NCI-H1417 treated with DMSO at 0.1 percent for 48 hours (cell line): Measurements from ENCODE around the gene EGFL8.
"Not testable (repeated sequence)": the region's sequence is repeated elsewhere in the genome, so short reads cannot be mapped to it uniquely, and the experiment has no call there.

Source experiments
- DNase-seq: peaks from one replicate; lab custom pipeline; 2025; lab: John Stamatoyannopoulos, UW

EGFL8 gene

DNA sequence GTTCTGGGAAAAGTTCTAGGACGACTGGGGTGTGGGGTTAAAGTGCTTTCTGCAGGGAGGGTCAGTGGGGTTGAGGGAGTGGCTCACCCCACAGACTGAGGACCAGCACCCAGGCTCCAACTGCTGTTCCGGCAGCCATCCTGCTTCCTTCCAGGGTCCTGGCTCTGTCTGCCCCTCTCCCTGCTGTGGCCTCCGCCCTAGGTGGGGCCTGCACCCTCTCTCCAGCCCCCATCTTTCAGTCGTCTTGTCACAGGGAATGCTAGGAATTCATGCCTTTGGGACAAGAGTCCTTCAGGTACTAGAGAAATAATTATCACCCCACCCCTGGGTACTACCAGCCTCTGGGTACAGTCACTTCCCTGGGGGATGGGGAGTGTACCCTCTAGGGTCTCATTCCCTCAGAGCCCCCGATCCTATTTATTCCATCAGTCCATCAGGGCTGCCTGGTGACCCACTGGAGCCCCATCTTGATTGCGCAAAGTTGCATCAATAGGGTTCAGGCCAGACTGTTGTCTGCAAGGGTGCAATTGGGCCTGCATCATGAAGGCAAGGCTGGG lies 19.8 kb downstream of the EGFL8 start, which contains the start of gene AGER:
TSS of gene AGER (minus strand) at position 170 of the 557 bp plus-strand sequence. CDS start at position 139, 31 bp downstream.
- DNase-seq = no peak

DNA sequence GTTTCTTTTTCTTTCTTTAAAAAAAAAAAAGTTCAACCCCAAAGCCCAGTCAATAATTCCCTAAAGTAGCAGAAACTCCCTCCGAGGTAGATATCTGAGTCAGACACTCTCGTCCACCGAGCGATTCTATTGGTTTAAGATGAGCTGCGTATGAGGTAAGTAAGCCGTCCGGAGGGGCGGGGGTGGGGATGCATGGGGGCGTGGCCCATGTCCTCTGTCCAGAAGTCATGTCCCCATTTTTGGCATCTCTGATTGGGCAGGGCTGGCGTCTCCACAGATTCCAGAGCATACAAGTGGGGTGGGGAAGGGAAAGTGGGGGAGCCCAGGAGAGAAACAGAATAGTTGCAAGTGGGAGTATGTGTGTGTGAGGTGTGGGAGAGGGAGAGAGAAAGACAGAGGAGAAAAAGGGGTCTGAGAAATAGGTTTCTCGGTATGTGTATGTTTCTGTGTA lies 21.3 kb downstream of the EGFL8 start:
- not testable (repeated sequence) for DNase-seq

DNA sequence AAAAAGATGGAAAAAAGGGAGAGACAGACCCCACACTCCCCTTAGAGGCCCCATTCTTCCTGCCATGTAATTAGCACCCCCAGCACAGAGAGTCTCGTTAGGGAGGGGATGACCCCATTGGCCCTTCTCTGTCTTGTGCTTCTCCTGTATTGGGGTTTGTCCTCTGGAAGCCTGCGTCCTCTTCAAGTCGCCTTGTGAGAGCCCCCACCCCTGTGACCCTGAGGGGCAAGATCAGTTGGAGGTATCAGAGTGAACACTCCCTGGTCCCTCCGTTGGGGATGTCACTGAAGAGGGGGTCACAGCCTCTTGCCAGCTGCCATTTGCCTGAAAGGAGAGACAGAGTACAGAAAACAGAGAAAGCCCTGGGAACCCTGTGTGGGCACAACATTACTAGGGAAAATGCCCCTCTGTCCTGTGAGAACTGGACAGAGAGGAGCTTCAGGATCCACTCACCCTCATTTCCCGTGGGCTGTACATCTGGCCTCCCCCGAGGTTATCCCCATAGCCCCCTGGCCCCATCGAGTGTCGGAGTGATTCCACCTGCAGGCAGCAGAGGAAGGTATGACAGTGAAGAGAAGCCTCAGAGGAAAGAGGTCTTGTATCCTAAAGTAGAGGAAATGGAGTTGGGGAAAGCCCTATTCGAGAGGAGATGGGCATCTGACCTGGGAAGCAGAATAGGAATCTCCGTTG lies 21.9 kb downstream of the EGFL8 start:
- DNase-seq = not testable (repeated sequence)

DNA sequence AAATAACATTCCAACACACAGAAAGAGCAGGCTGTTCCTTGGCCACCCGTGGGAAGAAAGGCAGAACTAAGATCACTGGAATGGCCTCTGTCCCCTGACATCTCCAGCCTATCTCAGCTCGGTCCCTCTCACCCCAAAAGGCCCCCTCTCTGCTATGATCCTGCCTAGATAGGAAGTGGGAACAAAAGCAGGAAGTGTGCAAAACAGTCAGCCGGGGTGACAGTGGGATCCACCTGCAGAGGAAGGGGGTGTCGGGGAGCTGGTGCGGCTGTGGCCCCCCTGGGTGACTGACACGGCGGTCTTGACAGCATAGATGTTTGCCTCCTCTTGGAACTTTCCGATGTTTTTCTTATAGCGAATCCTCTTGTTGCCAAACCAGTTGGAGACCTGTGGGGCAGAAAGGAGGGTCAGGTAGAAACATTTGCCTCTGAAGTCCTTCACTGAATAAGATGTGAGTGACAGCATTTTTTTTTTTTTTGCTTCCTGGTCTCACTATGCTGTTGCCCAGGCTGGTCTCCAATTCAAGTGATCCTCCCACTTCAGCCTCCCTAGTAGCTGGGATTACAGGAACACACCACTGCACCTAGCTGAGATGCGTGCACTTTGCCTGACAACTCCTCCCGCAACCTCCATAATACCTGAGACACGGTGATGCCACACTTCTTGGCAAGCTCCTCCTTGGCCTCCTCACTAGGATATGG lies 22.8 kb downstream of the EGFL8 start:
- DNase-seq = no peak

DNA sequence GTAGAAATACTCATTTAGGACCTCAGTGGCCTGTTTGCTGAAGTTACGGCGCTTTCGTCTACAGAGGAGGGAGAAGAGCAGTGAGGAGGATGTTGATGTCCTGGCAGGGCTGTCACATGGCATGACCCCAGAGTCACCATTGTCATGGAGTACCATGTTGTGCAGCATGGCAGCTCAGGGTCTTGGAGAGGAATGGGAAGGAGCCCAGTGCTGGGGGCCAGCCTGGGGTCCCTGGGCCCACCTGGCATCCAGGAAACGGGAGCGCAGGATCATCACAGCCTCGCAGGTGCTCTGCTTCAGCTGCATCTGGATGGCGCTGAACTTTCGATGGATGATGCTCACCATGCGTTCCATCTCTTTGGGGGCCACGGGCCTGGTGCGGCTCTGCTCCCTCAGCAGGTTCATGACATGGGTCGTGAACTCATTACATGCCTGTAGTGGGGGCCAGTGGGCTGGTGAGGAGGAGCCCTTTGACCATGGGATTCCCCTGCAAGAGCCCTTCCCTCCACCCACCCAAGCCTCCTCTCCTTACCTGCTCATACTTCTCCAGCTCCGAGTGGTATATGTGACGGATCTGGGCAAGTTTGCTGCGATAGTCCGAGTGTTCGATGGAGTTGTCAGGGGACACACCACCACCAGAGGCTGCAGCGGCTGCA lies 23.5 kb downstream of the EGFL8 start:
- not testable (repeated sequence) for DNase-seq

DNA sequence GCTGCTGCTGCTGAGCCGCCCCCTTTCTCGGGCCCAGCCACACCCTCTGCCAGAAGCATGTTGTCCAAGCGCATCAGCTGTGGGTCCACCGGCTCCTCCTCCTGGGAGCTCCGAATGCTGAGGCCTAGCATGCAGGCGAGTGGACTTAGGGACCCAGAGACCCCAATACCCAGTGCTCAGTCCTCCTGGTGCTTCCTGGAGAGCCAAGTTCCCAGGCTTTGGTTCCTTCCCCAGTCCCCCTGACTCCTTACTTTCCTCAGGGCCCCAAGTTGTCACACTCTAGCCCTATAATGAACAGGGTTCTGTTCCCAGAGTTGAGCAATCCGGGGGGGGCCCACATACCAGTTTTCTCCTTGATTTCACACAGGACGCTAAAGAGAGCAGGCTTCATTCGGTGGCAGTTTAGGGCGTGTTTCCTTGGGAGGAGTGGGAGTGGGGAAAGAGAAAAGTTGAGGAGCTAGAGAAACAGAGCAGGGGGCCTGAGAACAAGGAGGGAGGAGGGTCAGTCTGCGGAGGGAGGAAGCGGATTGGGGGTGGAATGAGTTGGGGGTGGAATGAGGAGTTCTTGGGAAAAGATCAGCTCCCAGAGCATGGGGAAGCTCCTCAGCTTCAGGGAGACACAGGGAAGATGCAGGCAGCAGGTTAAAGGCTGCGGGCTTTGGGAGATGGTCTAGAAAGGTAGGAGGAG lies 24.1 kb downstream of the EGFL8 start:
- no peak for DNase-seq

DNA sequence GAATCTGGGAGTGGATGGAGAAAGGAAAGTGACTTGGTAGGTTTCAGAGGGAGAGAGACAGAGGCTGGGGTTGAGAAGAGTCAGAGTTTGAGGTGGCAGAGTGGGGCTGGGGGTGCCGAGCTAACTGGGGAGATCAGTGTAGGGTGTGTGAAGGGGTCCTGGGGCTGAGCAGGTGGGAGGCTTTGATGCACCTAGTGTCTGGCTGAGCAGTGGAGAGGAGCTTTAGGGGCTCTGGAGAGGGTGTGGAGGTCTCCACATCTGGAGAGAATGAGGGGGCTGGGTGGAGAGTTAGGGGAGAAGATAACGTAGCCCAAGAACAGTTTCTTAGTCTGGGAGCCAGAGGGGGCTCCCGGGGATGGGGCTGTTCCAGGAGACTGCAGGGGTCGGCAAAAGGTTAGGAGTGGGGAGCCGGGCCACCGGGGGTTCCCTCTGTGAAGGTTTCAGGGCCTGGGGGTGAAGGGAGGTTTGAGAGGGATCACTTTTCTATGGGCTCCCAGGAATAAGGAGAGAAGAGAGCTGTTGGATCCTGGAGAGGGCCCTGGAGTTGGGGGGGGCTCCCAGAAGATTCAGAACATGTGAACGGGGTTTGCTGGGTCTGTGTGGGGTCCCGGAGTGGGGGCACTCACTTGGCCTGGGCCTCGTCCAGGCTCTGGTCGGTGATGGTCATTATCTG lies 24.8 kb downstream of the EGFL8 start:
- no peak for DNase-seq

DNA sequence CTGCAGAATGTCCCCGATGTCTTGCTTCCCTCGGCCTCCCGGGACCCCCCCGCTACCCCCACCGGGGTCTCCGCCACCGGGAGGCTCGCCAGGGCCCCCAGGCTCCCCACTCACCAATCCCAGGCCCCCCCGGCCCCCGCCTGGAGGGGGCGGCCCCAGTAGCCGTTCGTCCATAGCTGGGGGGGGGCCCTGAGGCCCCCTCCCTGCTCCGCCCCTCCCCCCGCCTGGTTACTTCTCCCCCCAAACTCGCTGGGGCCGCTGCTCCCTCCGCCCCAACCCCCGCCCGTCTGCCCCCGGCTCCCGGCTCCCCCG lies 25.3 kb downstream of the EGFL8 start:
- DNase-seq = no peak

DNA sequence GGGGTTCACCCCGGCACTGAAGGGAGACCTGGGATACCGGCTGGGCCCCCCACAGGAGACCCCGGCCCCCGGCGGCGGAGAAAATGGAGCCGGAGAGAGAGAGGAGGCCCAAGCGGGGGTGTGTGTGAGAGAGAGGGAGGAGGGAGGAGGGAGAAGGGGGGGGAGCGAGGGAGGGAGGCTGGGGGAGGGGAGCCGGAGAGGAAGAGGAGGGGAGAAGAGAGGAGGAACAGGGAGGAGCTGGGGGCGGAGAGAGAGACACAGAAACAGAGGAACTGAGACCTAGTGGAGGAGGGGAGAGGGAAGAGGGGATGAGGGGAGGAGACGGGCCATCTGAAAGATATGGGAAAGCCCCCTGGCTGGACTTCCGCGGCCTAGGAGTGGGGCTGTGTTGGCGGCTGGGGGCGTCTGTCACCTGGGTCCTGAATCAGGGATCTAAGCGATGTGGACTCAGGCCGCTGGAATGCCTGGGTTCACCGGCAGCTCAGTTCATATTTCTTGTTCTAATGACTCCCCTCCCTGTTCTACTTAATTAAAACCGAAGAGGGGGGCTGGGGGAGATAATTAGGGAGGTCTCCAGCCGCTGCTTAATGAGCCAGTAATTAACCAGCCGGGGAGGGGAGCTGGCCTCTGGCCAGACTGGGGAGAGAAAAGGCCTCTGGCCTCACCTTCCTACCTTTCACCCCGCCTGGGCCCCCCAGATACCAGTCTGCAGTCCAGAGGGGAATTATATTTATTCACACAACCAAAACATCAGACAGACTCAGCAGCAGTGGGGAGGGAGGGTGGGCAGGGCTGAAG lies 25.9 kb downstream of the EGFL8 start, which contains the start of gene PBX2:
TSS of gene PBX2 (minus strand) at position 149 of the 798 bp plus-strand sequence. CDS start 287 bp downstream, outside the sequence.
- peak; percentile 53 for DNase-seq

DNA sequence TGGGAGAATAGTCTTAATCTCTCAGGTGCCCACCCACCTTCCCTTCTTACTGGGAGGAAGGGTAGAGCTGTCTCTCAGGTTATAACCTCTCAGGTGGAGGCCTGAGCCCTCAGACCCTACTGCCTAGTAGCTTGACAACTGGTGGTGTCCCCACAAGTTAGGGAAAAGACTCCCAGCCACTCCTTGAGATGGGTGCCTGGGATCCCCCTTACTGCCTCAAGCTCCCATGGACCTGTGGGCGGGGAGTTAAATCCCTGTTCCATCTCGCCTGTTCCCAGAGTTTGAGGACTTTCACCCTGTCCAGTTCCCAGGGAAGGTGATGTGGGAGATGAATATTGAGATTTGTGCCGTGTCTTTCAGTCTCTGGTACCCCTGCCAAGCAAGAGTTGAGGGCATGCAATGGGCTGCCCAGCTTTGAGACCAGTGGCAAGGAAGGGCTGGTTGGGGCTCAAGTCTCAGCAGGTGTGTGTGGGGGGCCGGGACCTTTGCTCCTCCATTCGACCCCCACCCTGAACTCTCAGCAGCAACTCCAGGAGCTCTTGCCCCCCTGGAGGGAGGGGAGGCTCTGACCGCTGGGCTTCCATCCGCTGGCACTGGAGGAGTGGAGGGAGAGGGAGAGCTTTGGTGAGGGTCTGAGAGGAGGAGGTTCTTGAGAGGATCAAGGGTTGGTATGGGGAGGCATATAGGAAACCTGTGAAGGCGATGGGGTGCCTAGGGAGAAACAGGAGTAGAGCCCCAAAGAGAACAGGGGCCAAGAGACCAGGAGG lies 26.7 kb downstream of the EGFL8 start:
- DNase-seq = no peak

DNA sequence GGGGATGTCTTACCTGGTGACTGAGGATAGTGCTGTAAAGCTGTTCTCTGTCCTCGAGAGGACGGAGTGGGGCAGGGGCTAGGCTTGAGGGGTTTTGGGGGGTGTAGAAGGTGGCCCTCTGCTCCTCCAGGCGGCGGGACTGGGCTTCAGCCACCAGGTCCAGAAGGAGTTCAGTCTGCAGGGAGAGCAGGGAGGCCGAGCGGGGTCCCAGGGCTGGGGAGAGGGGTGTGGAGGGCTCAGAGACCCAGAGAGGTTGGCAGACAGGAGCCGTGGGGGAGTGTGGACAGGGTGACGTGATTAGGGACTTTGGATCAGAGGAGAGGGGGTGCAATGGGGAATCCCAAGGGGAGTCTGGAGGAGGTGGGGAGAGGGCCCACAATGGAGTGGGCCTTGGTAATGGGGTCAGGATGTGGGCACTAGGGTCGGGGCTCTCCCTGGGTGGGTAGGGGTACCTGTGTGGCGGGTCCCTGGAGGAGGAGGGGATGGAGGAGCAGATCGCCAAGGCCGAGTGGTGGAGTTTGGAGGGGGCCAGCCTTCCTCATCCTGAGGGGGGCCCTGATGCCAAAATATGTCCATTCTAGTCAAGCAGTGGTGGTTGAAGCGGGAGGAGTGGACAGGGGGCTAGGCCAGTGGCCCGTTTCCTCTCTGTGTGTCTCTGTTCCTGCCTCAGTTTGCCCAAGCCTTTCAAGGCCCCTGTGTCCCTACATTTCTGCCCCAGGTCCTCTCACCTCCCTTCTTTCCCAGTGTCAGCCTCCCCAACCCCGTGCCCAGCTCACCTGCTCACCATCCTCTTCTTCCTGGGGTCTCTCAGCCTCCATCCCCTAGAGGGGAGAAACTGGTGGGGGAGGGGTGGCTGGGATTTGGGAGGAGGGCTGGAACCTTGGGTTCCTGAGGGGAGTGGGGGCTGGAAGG lies 27.6 kb downstream of the EGFL8 start:
- no peak for DNase-seq

DNA sequence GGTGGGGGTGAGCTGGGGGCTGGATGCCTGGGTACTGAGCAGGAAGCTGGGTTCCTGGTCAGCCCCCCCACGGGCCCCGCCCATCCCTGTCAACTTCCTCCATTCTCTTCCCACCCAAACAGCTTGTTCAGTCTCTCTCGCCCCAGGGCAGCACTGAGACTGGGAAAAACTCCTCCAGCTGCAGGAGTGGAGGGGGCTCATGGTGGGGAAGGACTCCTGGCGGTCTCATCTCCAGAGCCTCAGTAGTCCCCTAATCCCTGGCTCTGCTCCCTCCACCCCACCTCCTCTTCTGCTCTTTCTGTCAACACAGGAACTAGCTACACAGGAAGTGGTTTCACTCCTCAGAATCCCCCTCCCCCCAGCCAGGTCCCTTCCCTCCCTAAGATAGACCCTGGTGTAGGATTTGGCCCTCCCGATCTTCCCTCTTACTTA lies 28.2 kb downstream of the EGFL8 start, which contains the start of gene GPSM3:
TSS of gene GPSM3 (minus strand) at position 36 of the 432 bp plus-strand sequence. CDS start 130 bp downstream, outside the sequence.
- DNase-seq = no peak

DNA sequence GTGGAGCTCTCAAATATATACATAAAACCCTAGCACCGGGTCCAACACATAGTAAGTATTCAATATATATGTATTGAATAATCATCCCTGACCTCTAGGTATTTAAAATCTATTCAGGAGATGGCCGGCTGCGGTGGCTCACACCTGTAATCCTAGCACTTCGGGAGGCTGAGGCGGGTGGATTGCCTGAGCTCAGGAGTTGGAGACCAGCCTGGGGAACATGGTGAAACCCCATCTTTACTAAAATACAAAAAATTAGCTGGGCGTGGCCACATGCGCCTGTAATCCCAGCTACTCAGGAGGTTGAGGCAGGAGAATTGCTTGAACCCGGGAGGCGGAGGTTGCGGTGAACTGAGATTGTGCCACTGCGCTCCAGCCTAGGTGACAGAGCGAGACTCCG lies 28.7 kb downstream of the EGFL8 start:
- DNase-seq = not testable (repeated sequence)

DNA sequence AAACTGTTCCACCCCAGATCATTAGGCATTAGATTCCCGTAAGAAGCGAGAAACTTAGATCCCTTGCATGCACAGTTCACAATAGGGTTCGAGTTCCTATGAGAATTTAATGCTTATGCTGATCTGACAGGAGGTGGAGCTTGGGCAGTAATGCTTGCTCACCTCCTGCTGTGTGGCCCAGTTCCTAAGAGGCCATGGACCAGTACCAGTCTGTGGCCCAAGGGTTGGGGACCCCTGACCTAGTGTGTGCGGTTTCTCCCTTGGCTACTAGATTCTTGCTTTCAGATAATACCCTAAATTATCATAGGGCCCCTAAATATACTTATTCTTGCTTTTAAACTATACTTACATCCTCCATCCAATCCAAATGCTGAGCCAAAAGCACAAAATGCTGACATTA lies 30.0 kb downstream of the EGFL8 start:
- no peak for DNase-seq

DNA sequence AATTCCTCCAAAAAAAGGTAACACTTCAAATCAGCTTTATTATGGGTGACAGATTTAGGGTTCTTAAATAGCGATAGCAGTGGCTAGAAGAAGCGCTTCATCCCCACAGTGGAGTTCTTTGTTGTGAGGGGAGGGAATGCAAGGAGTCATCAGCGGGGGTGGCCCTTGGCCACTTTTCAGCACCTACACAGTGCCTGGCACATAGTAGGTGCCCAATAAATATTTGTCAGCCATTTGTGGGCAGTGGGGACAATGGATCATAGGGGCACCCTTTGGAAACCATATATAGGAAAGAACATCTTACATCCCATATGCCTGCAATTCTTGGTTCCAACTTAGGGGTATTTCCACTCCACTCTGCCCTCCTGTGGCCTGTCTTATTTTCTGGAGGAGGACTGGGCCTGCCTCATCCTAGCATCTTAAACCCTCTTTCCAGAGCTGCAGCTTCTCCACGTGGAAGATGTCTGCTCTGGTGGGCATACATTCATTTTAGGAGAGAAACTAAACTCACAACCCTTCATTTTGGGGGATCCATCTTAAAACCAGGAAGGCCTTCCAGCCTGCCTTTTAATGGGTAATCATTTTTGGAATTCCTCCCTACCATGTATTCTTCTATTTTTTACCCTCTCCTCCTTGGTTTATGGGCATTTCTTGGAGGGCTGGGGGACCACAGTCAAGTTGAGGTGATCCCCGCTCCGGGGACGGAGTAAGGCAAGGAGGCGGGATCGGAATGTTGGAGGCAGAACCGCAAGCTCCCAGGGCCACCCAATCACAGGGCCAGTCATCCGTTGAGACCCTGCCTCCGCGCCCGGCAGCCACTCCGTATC lies 30.6 kb downstream of the EGFL8 start:
- no peak for DNase-seq

DNA sequence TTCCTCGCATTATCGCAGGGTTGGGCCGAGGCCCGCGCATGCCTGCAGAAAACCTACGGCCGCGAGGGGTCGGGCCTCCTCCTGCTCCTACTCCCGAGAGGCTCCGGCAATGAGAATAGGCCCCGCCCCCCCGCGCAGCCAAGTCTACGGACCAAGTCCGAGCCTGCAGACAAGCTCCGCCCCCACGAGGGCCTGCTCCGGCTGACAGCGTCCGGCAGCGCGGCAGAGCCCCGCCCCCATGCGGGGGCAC lies 31.2 kb downstream of the EGFL8 start:
- peak; percentile 82 for DNase-seq

DNA sequence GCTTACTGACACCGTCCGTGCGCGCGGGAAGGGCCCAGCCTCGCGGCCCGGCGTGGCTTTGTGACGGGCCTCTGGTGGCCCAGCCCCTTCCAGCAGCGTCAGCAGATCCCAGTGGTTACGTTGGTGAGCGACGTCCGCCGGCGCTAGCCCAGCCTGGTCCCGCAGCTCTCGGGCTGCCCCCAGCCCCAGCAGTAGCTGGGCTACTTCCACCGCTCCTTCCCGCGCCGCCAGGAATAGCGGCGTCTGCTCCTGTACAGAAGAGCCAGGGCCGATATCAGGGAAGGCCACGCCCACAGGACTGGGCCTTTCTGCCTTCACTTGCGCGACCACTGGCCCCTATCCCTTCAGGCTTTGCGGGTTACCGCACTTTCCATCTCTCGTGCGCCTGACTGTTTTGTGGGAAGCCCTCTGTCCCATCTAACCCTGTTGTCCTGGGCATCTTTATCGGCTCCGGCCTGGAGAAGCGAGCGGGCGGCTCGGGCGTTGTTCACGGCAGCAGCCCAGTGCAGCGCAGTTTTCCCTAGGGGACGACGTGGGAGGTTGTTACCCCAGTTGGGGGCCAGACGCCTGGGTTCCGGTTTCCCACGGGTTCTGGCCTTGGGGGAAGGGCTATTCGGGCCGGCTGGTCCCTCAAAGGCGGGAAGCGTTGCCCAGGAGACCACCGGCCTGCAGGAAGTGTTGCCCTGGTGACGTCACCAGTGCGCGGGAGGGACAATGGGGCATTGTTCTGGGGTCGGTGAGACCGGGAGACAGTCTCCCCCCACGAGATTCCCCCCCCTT lies 31.7 kb downstream of the EGFL8 start:
- DNase-seq = peak; percentile 18
